ENCODE data around the gene FAM124B. TPM values are rescaled to one million over a fixed set of nuclear protein-coding genes. Genes with fewer than 3 reads are reported as not detected.

FAM124B gene
- total RNA-seq, 1 experiment from 2014 or later, result not detected

GRCh38 chr2:224359569-224359968 is 42.3 kb downstream of the FAM124B start:
- no TSS peak for BruUV-seq (replicated peaks)
- ChIA-PET CTCF (interaction anchor here (0.5 to 0.6 kb wide), 3 partner anchors 15 to 196 kb away, joined by 3 to 4 read pairs (median 3); no protein-coding TSS in a partner anchor), POLR2A (ENCODE audit: unreplicated experiment) (no interaction called here)
- Histone ChIP-seq H3K36me3 (ENCODE audit: low read depth, low read length) (no peaks in the 10 kb centered on the region), H4K20me1 (ENCODE audit: low read length) (no peaks in the 10 kb centered on the region), H3K27me3 (ENCODE audit: low read length) (no peaks in the 10 kb centered on the region), H3K4me1 (ENCODE audit: insufficient read depth, low read length) (peaks cover 19% of the 10 kb centered on the region), H2AFZ (ENCODE audit: low read length) (no peak overlapping the region), H3K79me2 (ENCODE audit: low read length) (no peaks in the 10 kb centered on the region), H3K27ac (ENCODE audit: low read length) (no peak overlapping the region), H3K4me3 (ENCODE audit: low read length) (no peak overlapping the region), H3K9ac (ENCODE audit: low read length) (no peak overlapping the region), H3K9me3 (ENCODE audit: low read length) (no peaks in the 10 kb centered on the region), H3K4me2 (ENCODE audit: low read length) (no peak overlapping the region), H3F3A (ENCODE audit: low read length, unreplicated experiment) (no peaks in the 10 kb centered on the region), H3K9me2 (replicated peaks; ENCODE audit: low read length) (no peaks in the 10 kb centered on the region)
- peak; percentile 6 for DNase-seq
- no peak for ATAC-seq
- intact Hi-C loops (cut with micrococcal nuclease), result loop anchor here (10.0 kb wide), 1 partner anchor 645 kb away; no protein-coding TSS in a partner anchor
- TF ChIP-seq CTCF (conservative IDR thresholded peaks at IDR 0.05; ENCODE audit: low read depth, low read length) (peak; percentile 46), EZH2 (IDR thresholded peaks at IDR 0.05; ENCODE audit: low read length, unreplicated experiment) (no peak), EZH2phosphoT487 (IDR thresholded peaks at IDR 0.05; ENCODE audit: borderline replicate concordance, low read length) (no peak)

- no peaks in the 10 kb centered on the region for H3K9me3 ChIP-seq (ENCODE audit: low read length)
- no peak overlapping the region for H3K27ac ChIP-seq (ENCODE audit: low read length)
- peaks cover 16% of the 10 kb centered on the region for H3K4me1 ChIP-seq (ENCODE audit: insufficient read depth, low read length)
- H3K4me2 ChIP-seq (ENCODE audit: low read length), result peak overlapping the region; percentile 42
- H3K27me3 ChIP-seq (ENCODE audit: low read length), result no peaks in the 10 kb centered on the region; the same call in 1 of the 2 replicates
- intact Hi-C loops (cut with micrococcal nuclease), result loop anchor here (1.0 to 10.0 kb wide), 6 partner anchors 92 to 648 kb away; no protein-coding TSS in a partner anchor
- H3K79me2 ChIP-seq (ENCODE audit: low read length), result no peaks in the 10 kb centered on the region
- POLR2A ChIA-PET (ENCODE audit: unreplicated experiment), result no interaction called here
- DNase-seq, result peak; percentile 75
- no peak overlapping the region for H2AFZ ChIP-seq (ENCODE audit: low read length)
- TF ChIP-seq EZH2 (IDR thresholded peaks at IDR 0.05; ENCODE audit: low read length, unreplicated experiment), result no peak
- peak; percentile 87 for TF ChIP-seq CTCF (conservative IDR thresholded peaks at IDR 0.05; ENCODE audit: low read depth, low read length)
- no TSS peak for BruUV-seq (replicated peaks)
- H3F3A ChIP-seq (ENCODE audit: low read length, unreplicated experiment), result no peaks in the 10 kb centered on the region
- no peak overlapping the region for H3K4me3 ChIP-seq (ENCODE audit: low read length)
- no peaks in the 10 kb centered on the region for H3K9me2 ChIP-seq (replicated peaks; ENCODE audit: low read length)
- H3K36me3 ChIP-seq (ENCODE audit: low read depth, low read length), result no peaks in the 10 kb centered on the region
- H3K9ac ChIP-seq (ENCODE audit: low read length), result no peak overlapping the region
- H4K20me1 ChIP-seq (ENCODE audit: low read length), result no peaks in the 10 kb centered on the region
- peak; percentile 47 for ATAC-seq
- CTCF ChIA-PET, result interaction anchor here (0.6 kb wide), 1 partner anchor 279 kb away, joined by 3 read pairs; no protein-coding TSS in a partner anchor
Measured at GRCh38 chr2:224357098-224357901, 44.6 kb downstream of the FAM124B start.

Data from PC-3 (cell line).